Fibroblast of villous mesenchyme (primary cell): ENCODE results near the gene RB1. TPM values are rescaled to one million over a fixed set of nuclear protein-coding genes. Genes with fewer than 3 reads are reported as not detected.
A peak's percentile ranks its signal among the peaks of the same experiment; 100 is the strongest.

Source experiments
- DNase-seq: peaks from one replicate; pipeline ENCODE4 v3.0.0-alpha.2; 2010; ENCODE audit warnings: low read depth
- H3K4me3 ChIP-seq: 2 replicates; pipeline ENCODE4 v1.5.1; 2011; ENCODE audit warnings: low read depth, mild to moderate bottlenecking, low read length
- total RNA-seq: library from RNA; depleted of rRNA; stranded (reverse); fragments of >200 nt; gene quantifications from 2 replicates; pipeline ENCODE4 v1.2.3, GENCODE V29; 2012
- TF ChIP-seq, protein P1 (sequence below): IDR thresholded peaks from 2 replicates; pipeline ENCODE4 v1.5.1; 2012; ENCODE audit warnings: low read depth, mild to moderate bottlenecking, low read length; ENCODE audit not compliant: insufficient read depth

The RB1 gene
- total RNA-seq, 1 donor: 50.5 TPM

GRCh38 chr13:48436661-48437288, 133.2 kb downstream of the RB1 start:
- TF ChIP-seq, protein P1, sequence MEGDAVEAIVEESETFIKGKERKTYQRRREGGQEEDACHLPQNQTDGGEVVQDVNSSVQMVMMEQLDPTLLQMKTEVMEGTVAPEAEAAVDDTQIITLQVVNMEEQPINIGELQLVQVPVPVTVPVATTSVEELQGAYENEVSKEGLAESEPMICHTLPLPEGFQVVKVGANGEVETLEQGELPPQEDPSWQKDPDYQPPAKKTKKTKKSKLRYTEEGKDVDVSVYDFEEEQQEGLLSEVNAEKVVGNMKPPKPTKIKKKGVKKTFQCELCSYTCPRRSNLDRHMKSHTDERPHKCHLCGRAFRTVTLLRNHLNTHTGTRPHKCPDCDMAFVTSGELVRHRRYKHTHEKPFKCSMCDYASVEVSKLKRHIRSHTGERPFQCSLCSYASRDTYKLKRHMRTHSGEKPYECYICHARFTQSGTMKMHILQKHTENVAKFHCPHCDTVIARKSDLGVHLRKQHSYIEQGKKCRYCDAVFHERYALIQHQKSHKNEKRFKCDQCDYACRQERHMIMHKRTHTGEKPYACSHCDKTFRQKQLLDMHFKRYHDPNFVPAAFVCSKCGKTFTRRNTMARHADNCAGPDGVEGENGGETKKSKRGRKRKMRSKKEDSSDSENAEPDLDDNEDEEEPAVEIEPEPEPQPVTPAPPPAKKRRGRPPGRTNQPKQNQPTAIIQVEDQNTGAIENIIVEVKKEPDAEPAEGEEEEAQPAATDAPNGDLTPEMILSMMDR: no peak
- no peak overlapping the region for H3K4me3 ChIP-seq
- DNase-seq: no peak

GRCh38 chr13:48437371-48437770, 133.8 kb downstream of the RB1 start:
- peak; percentile 39 for DNase-seq
- TF ChIP-seq, protein P1: no peak
- no peak overlapping the region for H3K4me3 ChIP-seq

DNA sequence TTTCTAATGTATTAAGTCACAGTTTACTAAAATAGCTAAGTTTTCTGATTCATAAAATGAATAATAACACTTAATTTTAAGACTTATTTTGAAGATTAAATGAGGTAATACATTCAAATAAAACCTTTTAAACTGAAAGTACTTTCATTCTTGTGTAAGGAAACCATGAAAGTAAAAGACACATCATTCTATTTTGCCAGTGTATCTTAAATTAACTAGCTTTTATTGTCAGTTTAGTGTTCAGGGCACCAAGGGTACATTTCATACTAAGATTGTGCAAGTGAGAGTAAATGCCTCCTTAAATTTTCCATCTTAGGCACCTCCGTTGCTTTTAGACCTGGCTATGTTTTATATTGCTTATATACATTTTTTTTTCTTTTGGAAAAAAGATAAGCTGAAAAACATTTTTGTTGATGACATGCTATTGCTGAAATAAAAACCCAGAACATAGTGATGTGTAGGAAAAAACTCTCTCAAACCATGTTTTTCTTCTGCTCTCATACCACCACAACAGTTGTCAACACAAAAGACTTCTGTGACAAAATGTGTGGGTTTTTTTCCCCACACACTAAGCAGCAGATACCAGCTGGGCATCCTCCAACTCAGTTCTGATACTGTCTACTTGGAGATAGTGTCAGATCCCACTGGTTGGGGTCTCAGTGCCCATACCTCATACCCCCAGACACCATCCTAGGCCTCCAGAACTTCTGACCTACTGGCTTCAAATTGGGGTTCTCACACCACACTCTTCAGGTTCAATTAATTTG, 140.1 kb downstream of the RB1 start:
- H3K4me3 ChIP-seq: no peak overlapping the region
- no peak for DNase-seq
- TF ChIP-seq, protein P1: no peak

- DNase-seq: peak; percentile 59
- no peak overlapping the region for H3K4me3 ChIP-seq
- TF ChIP-seq, protein P1: no peak
Measured at GRCh38 chr13:48446464-48446863, 142.9 kb downstream of the RB1 start.

DNA sequence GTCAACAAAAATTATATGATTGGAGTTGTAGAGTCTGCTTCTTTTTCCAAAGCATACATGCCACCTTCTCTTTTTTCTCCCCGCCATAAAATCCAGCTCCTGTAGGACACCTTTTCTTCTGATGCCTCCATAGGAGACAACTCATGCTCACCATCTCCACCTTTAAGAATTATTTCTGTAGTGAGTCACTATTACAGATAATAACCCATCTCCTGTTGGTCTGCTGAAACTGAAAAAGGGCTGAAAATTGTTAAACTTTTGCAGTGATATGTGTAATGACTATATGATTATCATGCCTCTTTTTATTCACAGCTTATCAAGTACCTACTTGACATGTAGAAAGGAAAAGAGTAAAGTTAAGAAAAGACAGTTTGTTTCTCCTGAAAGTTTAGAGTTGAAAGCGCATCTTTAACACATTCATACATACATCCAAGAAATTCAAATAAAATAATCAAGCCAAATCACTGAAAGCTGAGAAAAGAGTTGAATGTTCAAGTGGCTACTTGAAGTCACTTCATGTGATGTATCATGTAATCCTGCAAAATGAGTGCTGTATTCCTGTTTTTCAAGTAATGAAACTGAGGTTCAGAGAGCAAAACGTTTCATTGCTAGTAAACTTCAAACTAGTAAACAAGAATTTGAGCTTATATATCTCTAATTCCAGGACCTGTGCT, 144.9 kb downstream of the RB1 start:
- no peak for DNase-seq
- H3K4me3 ChIP-seq: no peak overlapping the region
- TF ChIP-seq, protein P1: no peak

DNA sequence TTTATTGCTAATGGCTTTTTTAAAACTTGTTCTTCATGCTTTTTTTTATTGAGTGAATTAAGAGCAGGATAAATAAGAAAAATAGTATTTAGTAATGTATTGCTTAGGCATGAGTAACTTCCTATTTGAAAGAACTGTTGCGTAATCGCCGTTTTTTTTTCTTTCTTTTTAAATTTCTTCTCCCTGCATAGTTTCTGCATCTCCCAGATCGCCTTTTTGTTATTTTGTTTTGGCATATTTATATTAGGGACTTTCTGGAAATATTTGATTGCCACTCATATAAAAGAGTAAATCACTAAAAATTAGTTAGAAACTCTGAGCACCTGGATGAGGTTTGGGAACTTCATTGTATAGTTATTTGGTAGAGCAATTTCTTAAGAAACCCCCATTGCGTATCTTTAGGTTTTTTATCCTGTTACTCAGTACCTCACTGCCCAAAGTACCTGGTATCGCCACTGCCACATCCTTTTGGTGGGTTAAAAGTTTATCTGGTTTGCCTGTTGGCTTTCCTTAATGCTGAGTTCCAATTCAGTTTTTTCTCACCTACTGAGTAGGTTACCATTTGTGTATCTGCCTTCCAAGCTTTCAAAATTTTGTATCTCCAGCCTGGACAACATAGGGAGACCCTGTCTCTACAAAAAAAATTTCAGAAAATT, 145.5 kb downstream of the RB1 start:
- DNase-seq: peak; percentile 82
- TF ChIP-seq, protein P1: no peak
- H3K4me3 ChIP-seq: no peak overlapping the region
